Measurements from ENCODE around the gene CRTC1.
A peak's percentile ranks its signal among the peaks of the same experiment; 100 is the strongest.

DNA sequence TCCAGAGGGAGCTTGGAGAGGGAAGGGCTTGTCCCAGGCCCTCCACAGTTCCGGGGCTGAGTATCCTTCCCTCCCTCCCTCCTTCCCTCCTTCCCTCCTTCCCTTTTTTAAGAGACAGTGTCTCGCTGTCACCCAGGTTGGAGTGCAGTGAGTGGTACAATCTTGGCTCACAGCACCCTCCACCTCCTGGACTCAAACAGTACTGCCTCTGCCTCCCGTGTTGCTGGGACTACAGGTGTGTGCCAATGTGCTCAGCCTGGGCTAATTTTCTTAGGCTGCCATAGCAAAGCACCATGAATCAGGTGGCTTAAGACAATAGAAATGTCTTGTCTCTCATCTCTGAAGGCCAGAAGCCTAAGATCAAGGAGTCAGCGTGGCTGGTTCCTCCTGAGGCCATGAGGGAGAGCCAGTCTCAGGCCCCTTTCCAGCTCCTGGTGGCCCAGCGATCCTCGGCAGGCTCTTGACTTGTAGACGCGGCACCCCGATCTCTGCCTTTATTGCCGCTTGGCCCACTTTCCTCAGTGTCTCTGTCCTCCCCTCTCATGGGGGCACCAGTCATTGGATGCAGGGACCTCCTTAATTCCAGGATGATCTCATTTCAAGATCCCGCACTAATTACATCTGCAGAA is 47.5 kb downstream of the CRTC1 start:
- TF ChIP-seq, protein P1, sequence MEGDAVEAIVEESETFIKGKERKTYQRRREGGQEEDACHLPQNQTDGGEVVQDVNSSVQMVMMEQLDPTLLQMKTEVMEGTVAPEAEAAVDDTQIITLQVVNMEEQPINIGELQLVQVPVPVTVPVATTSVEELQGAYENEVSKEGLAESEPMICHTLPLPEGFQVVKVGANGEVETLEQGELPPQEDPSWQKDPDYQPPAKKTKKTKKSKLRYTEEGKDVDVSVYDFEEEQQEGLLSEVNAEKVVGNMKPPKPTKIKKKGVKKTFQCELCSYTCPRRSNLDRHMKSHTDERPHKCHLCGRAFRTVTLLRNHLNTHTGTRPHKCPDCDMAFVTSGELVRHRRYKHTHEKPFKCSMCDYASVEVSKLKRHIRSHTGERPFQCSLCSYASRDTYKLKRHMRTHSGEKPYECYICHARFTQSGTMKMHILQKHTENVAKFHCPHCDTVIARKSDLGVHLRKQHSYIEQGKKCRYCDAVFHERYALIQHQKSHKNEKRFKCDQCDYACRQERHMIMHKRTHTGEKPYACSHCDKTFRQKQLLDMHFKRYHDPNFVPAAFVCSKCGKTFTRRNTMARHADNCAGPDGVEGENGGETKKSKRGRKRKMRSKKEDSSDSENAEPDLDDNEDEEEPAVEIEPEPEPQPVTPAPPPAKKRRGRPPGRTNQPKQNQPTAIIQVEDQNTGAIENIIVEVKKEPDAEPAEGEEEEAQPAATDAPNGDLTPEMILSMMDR (conservative IDR thresholded peaks at IDR 0.05 in 1 of 2, IDR thresholded peaks at IDR 0.05 in 1 of 2; ENCODE audit: extremely low read depth in 1 of 2, insufficient read depth in 1 of 2, low read depth in 1 of 2, low read length in 2 of 2), result peak in 1 of 2 donors; percentile 5
- no peak for TF ChIP-seq EZH2 (IDR thresholded peaks at IDR 0.05; ENCODE audit: borderline replicate concordance, low read length)

Measured in mammary epithelial cell (primary cell).